ENCODE measurements around the gene ACTR2.
"Not testable (repeated sequence)": the region's sequence is repeated elsewhere in the genome, so short reads cannot be mapped to it uniquely, and the experiment has no call there.

ACTR2 gene

DNA sequence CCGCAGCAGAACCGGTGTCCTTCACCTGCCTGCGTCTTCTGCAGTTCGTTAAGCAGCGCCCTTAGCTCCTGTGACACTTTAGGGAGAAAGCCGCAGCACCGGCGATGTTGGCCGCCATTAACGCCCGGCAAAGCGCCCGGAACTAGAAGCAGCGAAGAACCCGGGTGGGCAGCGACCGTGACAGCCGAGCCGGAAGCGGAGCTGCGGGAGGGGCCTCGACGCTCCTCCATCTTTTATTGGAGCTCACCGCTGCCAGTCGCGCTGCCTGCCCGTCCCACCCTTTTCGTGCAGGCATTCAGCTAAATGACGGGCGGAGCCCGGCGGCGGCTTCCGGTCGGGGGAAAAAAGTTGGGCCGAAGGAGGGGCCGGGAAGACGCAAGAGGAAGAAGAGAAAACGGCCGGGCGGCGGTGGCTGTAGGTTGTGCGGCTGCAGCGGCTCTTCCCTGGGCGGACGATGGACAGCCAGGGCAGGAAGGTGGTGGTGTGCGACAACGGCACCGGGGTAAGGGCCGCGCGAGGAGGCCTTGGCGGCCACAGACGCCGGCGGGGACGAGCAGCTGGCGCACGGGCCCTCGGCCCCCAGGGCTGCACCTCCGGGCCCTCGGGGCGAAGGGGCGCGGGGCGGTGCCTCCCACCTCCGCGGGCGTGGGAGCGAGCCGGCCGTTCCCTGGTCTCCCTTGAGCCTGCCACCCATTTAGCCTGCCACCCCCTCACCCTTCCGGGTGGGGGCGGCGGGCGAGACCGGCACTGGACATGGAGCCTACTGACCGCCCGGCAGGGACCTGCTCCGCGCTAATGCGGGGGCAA lies at the start of gene ACTR2:
Gene ACTR2, plus strand, starts transcription at position 376 of the 807 bp plus-strand sequence. Its CDS starts 79 bp downstream, at position 455.
- peak; percentile 95 for DNase-seq

GRCh38 chr2:65182570-65182969 lies 45.1 kb upstream of the ACTR2 start:
- no peak for DNase-seq

GRCh38 chr2:65183406-65183805 lies 44.2 kb upstream of the ACTR2 start:
- DNase-seq: not testable (repeated sequence)

DNA sequence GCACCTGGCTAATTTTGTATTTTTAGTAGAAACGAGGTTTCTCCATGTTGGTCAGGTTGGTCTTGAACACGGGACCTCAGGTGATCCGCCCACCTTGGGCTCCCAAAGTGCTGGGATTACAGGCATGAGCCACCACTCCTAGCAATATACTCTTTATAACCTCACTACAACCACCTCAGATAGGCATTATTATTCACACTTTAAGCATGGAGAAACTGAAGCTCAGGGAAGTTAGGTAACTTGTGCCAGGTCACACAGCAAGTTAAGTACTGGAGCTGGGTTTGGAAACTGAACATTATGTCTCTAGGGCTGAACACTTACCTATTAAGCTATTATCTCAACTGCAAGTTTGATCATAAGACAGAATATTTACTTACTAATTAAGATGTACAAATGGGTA lies 42.6 kb upstream of the ACTR2 start:
- no peak for DNase-seq

- no peak for DNase-seq
These were observed 41.4 kb upstream of the ACTR2 start for GRCh38 chr2:65186093-65186868.

DNA sequence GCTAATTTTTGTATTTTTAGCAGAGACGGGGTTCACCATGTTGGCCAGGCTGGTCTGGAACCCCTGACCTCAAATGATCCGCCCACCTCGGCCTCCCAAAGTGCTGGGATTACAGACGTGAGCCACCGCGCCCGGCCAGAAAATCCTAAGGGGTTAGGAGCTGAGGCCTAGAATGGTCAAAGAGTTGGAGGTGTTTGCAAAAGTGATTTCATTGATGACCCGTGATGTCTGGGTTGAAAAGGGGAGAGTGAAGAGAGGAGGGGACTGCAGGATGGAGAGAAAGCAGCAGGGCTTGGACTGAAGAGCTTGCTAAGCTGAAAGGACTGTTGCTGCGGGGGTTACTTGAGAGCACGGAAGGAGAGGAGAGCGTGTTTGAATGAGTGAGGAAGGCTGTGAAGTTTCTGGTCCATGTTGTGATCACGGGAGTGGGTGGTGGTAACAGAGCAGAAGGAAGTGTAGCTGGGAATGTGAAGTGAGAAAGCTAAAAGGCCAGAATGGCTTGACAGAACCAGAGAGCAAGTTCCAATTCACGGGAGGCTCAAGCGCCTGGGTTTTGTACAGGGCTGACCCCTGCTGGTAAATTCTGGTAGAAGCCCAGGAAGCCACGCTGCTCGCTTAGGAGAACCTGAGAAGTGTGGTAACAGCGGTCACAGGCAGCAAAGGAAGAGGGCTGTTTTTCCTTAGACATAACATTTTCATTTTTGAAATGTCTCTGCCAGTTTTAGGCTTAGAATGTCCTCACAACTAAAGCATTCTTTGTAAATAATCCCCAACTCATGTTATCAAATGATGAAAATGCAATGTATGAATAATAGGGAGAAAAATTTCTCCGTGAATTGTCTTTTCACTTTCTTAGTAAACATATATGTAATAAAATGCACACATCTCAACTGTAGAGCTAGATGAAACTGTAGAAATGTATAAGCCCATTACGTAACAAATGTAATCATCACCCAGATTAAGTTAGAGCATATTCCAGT lies 40.5 kb upstream of the ACTR2 start:
- peak; percentile 66 for DNase-seq

DNA sequence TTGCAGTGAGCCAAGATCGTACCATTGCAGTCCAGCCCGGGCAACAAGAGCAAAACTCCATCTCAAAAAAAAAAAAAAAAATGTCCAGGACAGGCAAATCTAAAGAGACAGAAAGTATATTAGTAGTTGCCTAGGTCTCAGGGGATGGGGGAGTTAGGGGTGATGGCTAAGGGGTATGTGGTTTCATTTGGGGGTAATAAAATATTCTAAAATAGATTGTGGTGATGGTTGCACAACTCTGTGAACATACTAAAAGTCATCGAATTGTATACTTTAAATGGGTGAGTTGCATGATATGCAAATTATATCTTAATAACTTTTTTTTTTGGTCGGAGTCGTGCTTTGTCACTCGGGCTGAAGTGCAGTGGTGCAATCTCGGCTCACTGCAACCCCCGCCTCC lies 34.2 kb upstream of the ACTR2 start:
- DNase-seq: no peak

GRCh38 chr2:65198737-65199136 lies 28.9 kb upstream of the ACTR2 start:
- DNase-seq: no peak

DNA sequence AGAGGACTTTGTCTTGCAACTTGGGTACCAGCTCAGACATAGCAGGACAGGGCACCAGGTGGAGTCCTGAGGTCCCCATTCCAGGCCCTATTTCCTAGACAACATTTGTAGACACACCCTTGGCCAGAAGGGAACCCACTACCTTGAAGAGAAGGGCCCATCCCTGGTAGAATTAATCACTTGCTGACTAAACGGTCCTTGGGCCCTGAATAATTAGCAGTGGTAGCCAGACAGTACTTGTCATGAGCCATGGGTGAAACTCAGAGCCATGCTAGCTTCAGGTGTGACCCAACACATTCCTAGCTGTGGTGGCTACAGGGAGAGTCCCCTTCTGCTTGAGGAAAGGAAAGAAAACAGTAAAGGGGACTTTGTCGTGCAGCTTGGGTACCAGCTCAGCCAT lies 28.5 kb upstream of the ACTR2 start:
- no peak for DNase-seq

- no peak for DNase-seq
These were observed 27.7 kb upstream of the ACTR2 start for GRCh38 chr2:65199891-65200290.

- DNase-seq: no peak
These were observed 23.0 kb upstream of the ACTR2 start for GRCh38 chr2:65204461-65205210.

DNA sequence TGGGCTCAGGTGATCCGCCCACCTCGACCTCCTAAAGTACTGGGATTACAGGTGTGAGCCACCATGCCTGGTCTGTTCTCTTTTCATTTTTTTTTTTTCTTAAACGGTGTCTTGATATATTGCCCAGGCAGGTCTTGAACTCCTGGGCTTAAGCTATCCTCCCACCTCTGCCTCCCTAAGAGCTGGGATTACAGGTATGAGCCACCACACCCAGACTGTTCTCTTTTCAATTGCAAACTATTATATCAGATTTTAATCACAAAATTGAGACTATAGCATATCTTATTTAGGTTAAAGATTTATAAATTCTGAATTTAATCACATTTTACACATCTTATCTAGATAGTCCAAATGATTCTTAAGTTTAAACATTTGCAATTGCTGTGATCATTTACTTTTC lies 15.5 kb upstream of the ACTR2 start:
- no peak for DNase-seq

GRCh38 chr2:65212619-65213018 lies 15.0 kb upstream of the ACTR2 start:
- no peak for DNase-seq

DNA sequence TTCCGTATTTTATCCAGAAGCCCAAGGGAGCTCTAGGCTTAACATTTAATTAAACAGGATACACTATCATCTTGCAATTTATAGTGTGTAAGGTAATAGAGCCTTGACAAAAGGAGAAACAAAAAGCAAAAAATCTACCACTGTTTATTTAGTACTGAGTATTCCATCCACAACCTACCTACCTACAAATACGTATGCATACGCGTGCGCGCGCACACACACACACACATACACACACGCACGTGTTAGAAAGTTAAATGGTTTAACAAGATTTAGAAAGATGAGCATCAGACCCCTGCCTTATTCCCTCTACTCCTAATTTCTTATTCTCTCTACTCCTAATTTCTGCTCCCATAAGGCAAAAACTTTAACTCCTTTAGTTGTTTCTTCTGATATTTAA lies 14.6 kb upstream of the ACTR2 start:
- no peak for DNase-seq

- DNase-seq: no peak
These were observed 13.3 kb upstream of the ACTR2 start for GRCh38 chr2:65214361-65214760.

- no peak for DNase-seq
These were observed 12.8 kb upstream of the ACTR2 start for GRCh38 chr2:65214843-65215242.

DNA sequence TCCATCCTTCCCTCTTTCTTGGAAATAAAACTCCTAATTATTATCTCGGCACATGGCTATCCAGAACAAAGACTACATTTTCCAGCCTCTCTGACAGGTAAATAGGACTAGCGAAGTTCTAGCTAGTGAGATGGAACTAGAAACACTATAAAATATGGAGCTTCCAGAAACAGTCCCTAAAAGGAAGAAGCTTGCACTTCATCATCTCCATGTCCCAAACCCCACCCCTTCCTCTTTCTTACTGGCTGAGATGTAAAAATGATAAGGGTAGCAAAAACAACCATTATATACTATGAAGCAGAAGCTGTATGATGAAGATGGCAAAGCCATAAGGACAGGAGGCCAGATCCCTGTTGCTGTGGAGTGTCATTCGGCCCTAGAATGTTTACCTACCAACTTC lies 11.7 kb upstream of the ACTR2 start:
- DNase-seq: no peak

- DNase-seq: no peak
These were observed 7.0 kb upstream of the ACTR2 start for GRCh38 chr2:65220432-65221131.

GRCh38 chr2:65221275-65221674 lies 6.4 kb upstream of the ACTR2 start:
- DNase-seq: not testable (repeated sequence)

GRCh38 chr2:65227020-65227455 lies 593 bp upstream of the ACTR2 start:
- no peak for DNase-seq

DNA sequence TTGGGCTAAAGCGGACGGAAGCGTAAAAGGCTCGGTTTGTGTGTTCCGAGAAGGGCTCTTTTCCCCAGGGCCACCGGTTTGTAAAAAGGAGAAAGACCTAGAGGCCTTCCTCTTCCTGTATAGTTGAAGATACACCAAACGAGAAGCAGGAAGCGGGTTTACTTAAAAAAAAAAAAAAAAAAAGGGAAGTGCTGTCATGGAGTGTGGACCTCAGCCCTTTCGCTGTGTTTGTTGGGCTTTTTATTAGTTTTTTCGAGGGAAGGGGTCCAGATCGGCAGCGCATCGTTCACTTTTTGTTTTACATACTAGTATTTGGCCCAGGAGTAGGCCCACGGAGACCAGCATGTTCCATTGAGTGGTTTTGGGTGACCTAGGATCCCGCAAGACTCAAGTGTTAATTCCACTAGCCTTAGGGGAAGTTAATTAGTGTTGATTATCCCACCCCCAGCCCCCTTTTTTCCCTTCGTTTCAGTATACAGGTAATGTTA lies 676 bp downstream of the ACTR2 start:
- peak; percentile 41 for DNase-seq

Data from CD4-positive, alpha-beta T cell treated with Interleukin-15 for 1 hour (primary cell).